CD4-positive, alpha-beta T cell (primary cell): ENCODE results near the gene ARL17A. TPM values are rescaled to one million over a fixed set of nuclear protein-coding genes. Genes with fewer than 3 reads are reported as not detected.
"Not testable (repeated sequence)": the region's sequence is repeated elsewhere in the genome, so short reads cannot be mapped to it uniquely, and the experiment has no call there.

Source experiments
- ATAC-seq: fragments of 200-7000 bp; cut with Tn5 transposase; one replicate; pipeline ENCODE4 v1.10.0; 2022; ENCODE audit warnings: mild to moderate bottlenecking; ENCODE audit not compliant: poor library complexity
- CTCF ChIA-PET: fragments of 350-600 bp; sonication (Branson Sonifier 250); formaldehyde crosslinking; loops from one replicate; lab custom pipeline; 2021; ENCODE audit warnings: antibody characterized with exemption, inconsistent platforms; lab: Charles Lee
- POLR2A ChIA-PET: fragments of 350-600 bp; sonication (Branson Sonifier 250); formaldehyde crosslinking; loops from one replicate; lab custom pipeline; 2021; ENCODE audit warnings: antibody characterized with exemption, inconsistent platforms; lab: Charles Lee
- DNase-seq, 14 experiments: peaks; one replicate each; pipeline ENCODE4 v3.0.0-alpha.2; 2013 to 2020; ENCODE audit warnings: mixed read lengths in 2 of 14
- H3K27ac ChIP-seq, 2 donors: one replicate each; pipeline versions ENCODE4 v1.5.1 to v1.7.0; 2013; ENCODE audit warnings: low read length in 2 of 2, low read depth in 1 of 2, mild to moderate bottlenecking in 1 of 2
- H3K27me3 ChIP-seq, 2 experiments: 1 replicate in 1 of 2; 2 replicates in 1 of 2; pipeline versions ENCODE4 v1.6.1 to v1.7.0; 2013; ENCODE audit warnings: low read length in 2 of 2, control low read depth in 1 of 2, mild to moderate bottlenecking in 1 of 2, moderate library complexity in 1 of 2; ENCODE audit not compliant: insufficient read depth in 2 of 2, control insufficient read depth in 1 of 2
- H3K36me3 ChIP-seq: one replicate; pipeline ENCODE4 v1.6.1; 2013; ENCODE audit warnings: low read length, control low read depth; ENCODE audit not compliant: insufficient read depth
- H3K4me1 ChIP-seq: one replicate; pipeline ENCODE4 v1.6.1; 2013; ENCODE audit warnings: low read length, control low read depth; ENCODE audit not compliant: insufficient read depth
- H3K4me3 ChIP-seq: one replicate; pipeline ENCODE4 v1.5.1; 2013; ENCODE audit warnings: mild to moderate bottlenecking, low read length, moderate library complexity
- H3K9me3 ChIP-seq, 2 experiments: 1 replicate in 1 of 2; 2 replicates in 1 of 2; pipeline versions ENCODE4 v1.6.1 to v1.7.0; 2013; ENCODE audit warnings: low read length in 2 of 2, mild to moderate bottlenecking in 2 of 2, control low read depth in 1 of 2, moderate library complexity in 1 of 2; ENCODE audit not compliant: control insufficient read depth in 1 of 2, insufficient read depth in 1 of 2
- H3K27ac Mint-ChIP-seq: one replicate; pipeline ENCODE4 v1.8.0; 2020; ENCODE audit warnings: mixed read lengths
- H3K27me3 Mint-ChIP-seq: one replicate; pipeline ENCODE4 v1.8.0; 2021; ENCODE audit warnings: mixed read lengths
- H3K36me3 Mint-ChIP-seq: one replicate; pipeline ENCODE4 v1.8.0; 2021; ENCODE audit warnings: low read depth, mixed read lengths
- H3K4me1 Mint-ChIP-seq: one replicate; pipeline ENCODE4 v1.8.0; 2021; ENCODE audit warnings: low read depth, mixed read lengths
- H3K4me3 Mint-ChIP-seq: one replicate; pipeline ENCODE4 v1.8.0; 2020; ENCODE audit warnings: mild to moderate bottlenecking, mixed read lengths
- H3K9me3 Mint-ChIP-seq: one replicate; pipeline ENCODE4 v1.8.0; 2020; ENCODE audit warnings: mixed read lengths
- intact Hi-C, 2 experiments: fragments of 100-400 bp; cut with DNase I in 1 of 2; cut with micrococcal nuclease in 1 of 2; formaldehyde crosslinking; loops; one replicate each; pipeline versions ENCODE4 v1.15.1 to v1.9.0; 2023 to 2025; cut with DNase I, micrococcal nuclease
- total RNA-seq, 174 experiments: library from RNA in 2 of 174; stranded (reverse) in 2 of 174; gene quantifications; one replicate each; pipeline ENCODE4 v1.2.3 and lab custom pipeline; 2021 to 2026

Gene ARL17A
- total RNA-seq, 2 experiments from 2014 or later, result 16.5 to 20.0 TPM

DNA sequence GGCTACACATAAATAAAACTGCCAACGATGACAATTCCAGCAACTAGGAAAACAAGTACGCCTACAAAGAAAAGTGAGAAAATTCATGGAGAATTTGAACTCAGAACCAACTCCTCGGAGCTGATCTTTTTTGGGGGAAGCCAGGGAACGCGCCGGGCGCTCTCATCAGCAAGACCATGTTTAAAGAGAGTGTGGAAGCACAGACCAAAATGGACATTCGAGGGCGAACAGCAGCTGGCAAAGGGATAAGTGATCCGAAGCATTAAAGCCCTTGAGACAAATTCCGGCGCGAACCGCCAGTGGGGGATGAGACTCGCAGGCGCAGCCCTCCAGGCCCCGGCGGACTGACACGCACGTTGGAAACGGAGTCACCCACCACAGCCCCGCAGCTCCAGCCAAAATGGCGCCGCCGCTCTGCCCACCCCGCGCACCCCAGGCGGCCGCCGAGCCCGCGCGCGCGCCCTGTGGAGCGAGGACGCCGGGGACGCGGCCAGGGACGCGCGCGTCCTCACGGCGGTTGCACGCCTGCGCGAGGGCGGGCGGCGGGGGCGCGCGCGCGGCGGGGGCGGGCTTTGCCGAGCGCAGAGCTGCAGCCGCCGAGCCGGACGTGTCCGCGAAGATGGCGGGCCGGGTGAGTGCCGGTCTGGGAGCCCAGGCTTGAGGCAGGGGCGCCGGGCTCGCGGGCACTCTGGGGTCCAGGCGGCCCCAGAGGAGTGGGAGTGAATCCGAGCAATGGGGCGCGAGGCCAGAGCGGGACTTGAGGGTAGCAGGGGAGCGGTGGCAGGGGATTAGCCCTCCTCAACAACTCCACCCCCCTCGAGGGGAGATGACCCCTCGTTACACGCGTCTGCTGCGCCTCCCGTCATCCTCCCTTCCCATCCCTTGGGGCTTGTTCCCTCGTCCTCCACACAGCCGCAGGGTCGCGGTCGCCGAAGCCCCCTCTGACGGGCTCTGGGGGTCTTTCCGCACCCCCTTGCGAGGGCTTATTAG is 11.0 kb upstream of the ARL17A start, which contains the start of gene NSF:
TSS of gene NSF (plus strand) at position 513 of the 990 bp plus-strand sequence. CDS start at position 620, 107 bp downstream.
- H3K27ac ChIP-seq, H3K27me3 ChIP-seq, H3K27ac Mint-ChIP-seq, H3K4me1 ChIP-seq, H3K27me3 Mint-ChIP-seq, POLR2A ChIA-PET, DNase-seq, H3K4me1 Mint-ChIP-seq, H3K36me3 Mint-ChIP-seq, H3K36me3 ChIP-seq, H3K4me3 Mint-ChIP-seq, CTCF ChIA-PET, intact Hi-C loops, H3K9me3 Mint-ChIP-seq, H3K4me3 ChIP-seq, H3K9me3 ChIP-seq: not testable (repeated sequence)
- peak; percentile 85 for ATAC-seq

DNA sequence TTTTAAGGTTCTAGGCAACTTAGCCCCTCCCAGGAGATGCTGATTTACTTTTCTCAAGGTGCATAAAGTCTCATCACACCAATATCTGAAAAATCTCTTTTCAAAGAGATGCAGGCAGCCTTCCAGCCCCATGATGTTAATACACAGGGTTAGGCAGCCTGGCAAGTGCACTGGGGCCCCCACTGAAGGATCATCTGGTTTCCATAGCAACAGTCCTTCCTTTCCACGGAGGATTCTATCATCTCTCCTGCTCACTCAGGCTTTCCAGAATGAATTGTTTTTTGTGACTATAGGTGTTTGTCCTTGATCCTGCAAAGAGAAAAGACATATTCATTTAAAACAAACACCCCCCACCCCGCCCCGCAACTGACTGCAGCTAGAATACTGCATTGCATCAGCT is 6.0 kb upstream of the ARL17A start:
- H3K27ac ChIP-seq, H3K4me1 Mint-ChIP-seq, H3K4me1 ChIP-seq, H3K36me3 ChIP-seq, H3K27me3 ChIP-seq, POLR2A ChIA-PET, DNase-seq, H3K9me3 ChIP-seq, H3K27me3 Mint-ChIP-seq, H3K4me3 Mint-ChIP-seq, H3K9me3 Mint-ChIP-seq, H3K36me3 Mint-ChIP-seq, H3K27ac Mint-ChIP-seq, CTCF ChIA-PET, intact Hi-C loops, ATAC-seq, H3K4me3 ChIP-seq: not testable (repeated sequence)

DNA sequence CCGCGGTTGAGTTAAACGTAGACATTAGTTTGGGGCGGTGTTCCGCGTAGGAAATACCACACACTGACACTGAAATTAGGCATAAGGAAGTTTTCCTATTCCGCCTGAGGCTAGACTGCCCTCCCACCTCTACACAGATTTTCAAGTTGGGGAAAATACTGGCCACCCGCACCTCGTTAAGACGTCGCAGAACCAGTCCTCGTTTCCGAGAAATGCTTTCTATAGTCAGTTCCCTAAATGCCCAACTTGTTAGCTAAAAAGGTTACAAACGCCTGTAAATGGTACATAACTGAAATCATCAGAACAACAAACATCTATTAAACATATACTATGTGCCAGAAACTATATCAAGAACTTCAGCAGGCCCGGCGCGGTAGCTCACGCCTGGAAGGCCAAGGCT is 591 bp upstream of the ARL17A start:
- H3K4me1 Mint-ChIP-seq, H3K36me3 Mint-ChIP-seq, CTCF ChIA-PET, H3K4me3 Mint-ChIP-seq, H3K27me3 ChIP-seq, POLR2A ChIA-PET, H3K9me3 ChIP-seq, H3K4me1 ChIP-seq, H3K9me3 Mint-ChIP-seq, H3K27ac Mint-ChIP-seq, H3K27me3 Mint-ChIP-seq, H3K36me3 ChIP-seq, intact Hi-C loops, ATAC-seq: not testable (repeated sequence)
- peak overlapping the region in 1 of 2 donors; percentile 52 for H3K27ac ChIP-seq
- H3K4me3 ChIP-seq, result peak overlapping the region; percentile 38
- DNase-seq, result peak in 1 of 14 experiments; percentile 5

DNA sequence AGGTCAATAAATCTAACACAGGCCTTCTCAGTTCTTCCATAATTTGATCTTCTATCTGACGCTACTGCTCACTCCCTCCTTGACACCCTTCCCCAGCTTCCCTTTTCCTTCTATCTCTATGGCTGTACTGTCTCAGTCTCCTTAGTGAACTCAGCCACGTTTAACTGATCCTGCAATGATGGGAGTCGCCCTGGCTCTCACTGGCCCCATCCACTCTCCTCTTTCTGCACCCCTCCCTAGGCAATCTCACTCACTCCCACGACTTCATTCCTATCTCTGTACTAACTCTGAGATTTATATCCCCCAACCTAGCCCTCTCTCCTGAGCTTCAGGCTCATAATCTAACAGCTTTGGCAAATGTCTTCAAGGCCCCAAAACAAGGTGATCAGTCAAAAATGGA is 7.7 kb downstream of the ARL17A start:
- DNase-seq, H3K27ac ChIP-seq, H3K27ac Mint-ChIP-seq, CTCF ChIA-PET, H3K27me3 ChIP-seq, H3K4me1 ChIP-seq, H3K36me3 Mint-ChIP-seq, H3K9me3 ChIP-seq, H3K36me3 ChIP-seq, H3K4me1 Mint-ChIP-seq, ATAC-seq, H3K9me3 Mint-ChIP-seq, H3K27me3 Mint-ChIP-seq, POLR2A ChIA-PET, H3K4me3 Mint-ChIP-seq, intact Hi-C loops, H3K4me3 ChIP-seq: not testable (repeated sequence)

DNA sequence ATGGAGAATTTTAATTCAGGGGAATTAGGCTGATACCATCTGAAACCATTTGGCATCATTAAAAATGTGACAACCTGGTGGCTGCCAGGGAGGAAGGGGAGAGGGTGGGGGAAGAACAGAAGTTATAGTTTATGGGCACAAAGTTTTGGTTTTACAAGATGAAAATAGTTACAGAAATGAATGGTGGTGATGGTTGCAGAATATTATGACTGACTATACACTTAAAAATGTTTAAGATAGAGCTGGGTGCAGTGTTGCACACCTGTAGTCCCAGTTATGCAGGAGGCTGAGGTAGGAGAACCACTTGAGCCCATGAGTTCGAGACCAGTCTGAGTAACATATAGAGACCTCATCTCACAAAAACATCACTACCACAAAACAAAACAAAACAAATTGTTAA is 12.5 kb downstream of the ARL17A start:
- H3K27me3 Mint-ChIP-seq, DNase-seq, ATAC-seq, H3K27ac Mint-ChIP-seq, CTCF ChIA-PET, H3K36me3 Mint-ChIP-seq, H3K9me3 Mint-ChIP-seq, intact Hi-C loops, H3K27ac ChIP-seq, H3K36me3 ChIP-seq, POLR2A ChIA-PET, H3K27me3 ChIP-seq, H3K4me3 Mint-ChIP-seq, H3K9me3 ChIP-seq, H3K4me3 ChIP-seq, H3K4me1 ChIP-seq, H3K4me1 Mint-ChIP-seq: not testable (repeated sequence)

DNA sequence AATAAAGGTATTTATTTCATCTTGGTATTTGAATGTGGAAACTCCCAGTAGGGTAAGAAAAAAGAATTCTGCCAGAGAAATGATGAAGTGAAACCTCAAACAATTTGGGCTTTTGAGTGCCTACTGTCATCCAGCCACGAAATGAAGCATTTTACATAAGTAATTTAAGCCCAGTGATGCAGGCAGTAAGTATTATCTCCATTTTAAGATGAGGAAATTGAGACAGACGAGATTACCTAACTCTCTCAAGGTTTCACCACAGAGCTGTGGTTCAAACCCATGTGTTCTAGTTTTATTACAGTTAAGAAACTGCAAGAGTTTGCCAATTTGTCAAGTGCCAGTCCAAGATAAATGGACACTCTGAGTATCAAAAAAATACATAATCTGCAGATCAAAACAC is 13.2 kb downstream of the ARL17A start:
- H3K4me3 ChIP-seq, H3K27ac Mint-ChIP-seq, DNase-seq, H3K36me3 Mint-ChIP-seq, intact Hi-C loops, H3K4me1 Mint-ChIP-seq, ATAC-seq, H3K27me3 Mint-ChIP-seq, CTCF ChIA-PET, H3K9me3 Mint-ChIP-seq, H3K4me1 ChIP-seq, H3K36me3 ChIP-seq, H3K27ac ChIP-seq, H3K4me3 Mint-ChIP-seq, H3K27me3 ChIP-seq, H3K9me3 ChIP-seq, POLR2A ChIA-PET: not testable (repeated sequence)

DNA sequence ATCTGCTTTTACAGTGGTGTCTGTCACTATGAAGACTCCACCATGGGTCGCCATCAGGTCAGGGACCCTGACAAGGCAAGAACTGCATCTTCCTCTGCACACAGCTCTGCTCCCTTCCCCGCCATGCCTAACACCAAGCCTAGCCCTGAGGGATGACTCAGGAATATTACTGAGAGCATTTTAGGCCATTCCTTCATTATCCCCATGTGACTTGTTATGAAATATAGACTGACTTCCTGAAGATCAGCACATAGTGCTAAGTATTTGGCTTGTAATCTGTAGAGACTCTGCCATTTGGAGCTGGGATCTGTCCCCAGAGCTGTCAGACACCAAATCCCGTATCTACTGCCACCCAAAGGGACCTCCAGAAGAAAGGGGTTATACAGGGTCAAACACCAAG is 19.4 kb downstream of the ARL17A start:
- H3K27me3 Mint-ChIP-seq, ATAC-seq, H3K9me3 ChIP-seq, H3K36me3 ChIP-seq, H3K27ac ChIP-seq, H3K27ac Mint-ChIP-seq, POLR2A ChIA-PET, H3K36me3 Mint-ChIP-seq, H3K4me1 Mint-ChIP-seq, H3K27me3 ChIP-seq, H3K4me1 ChIP-seq, intact Hi-C loops, CTCF ChIA-PET, DNase-seq, H3K4me3 Mint-ChIP-seq, H3K9me3 Mint-ChIP-seq, H3K4me3 ChIP-seq: not testable (repeated sequence)
